H1 (cell line): ENCODE results near the gene SLC1A4. TPM values are rescaled to one million over a fixed set of nuclear protein-coding genes. Genes with fewer than 3 reads are reported as not detected.

Experiments used
- CTCF ChIA-PET: fragments of 300-600 bp; sonication (Branson Sonifier 250); formaldehyde crosslinking; loops from one replicate; lab custom pipeline; 2021; ENCODE audit not compliant: partially characterized antibody; lab: Charles Lee
- POLR2A ChIA-PET: fragments of 300-600 bp; sonication (Branson Sonifier 250); formaldehyde crosslinking; loops from one replicate; lab custom pipeline; 2021; ENCODE audit warnings: inconsistent platforms; ENCODE audit not compliant: partially characterized antibody; lab: Charles Lee
- DNase-seq, 2 experiments: peaks; one replicate each; pipeline versions ENCODE4 v3.0.0 to v3.0.0-alpha.2; 2010 to 2022; ENCODE audit warnings: low spot score in 2 of 2, low read depth in 1 of 2, mixed read lengths in 1 of 2
- FAIRE-seq: peaks from 2 replicates; lab custom pipeline; 2011; peaks lifted over from hg19 to GRCh38; lab: Jason Lieb, UNC
- H2AFZ ChIP-seq: 2 replicates; pipeline ENCODE4 v1.8.1; 2012; ENCODE audit warnings: low read length, inconsistent platforms
- H2AK5ac ChIP-seq: 2 replicates; pipeline ENCODE4 v1.6.1; 2013; ENCODE audit warnings: low read depth, low read length
- H2BK120ac ChIP-seq: replicated peaks from 2 replicates; pipeline ENCODE3; 2013; ENCODE audit warnings: low read depth, low read length, inconsistent platforms
- H2BK12ac ChIP-seq: 2 replicates; pipeline ENCODE4 v1.6.1; 2013; ENCODE audit warnings: low read depth, low read length
- H2BK15ac ChIP-seq: 2 replicates; pipeline ENCODE4 v1.6.1; 2013; ENCODE audit warnings: low read length
- H2BK20ac ChIP-seq: 2 replicates; pipeline ENCODE4 v1.6.1; 2013; ENCODE audit warnings: low read length
- H2BK5ac ChIP-seq: 2 replicates; pipeline ENCODE4 v1.6.1; 2013; ENCODE audit warnings: low read depth, low read length
- H3K14ac ChIP-seq: 2 replicates; pipeline ENCODE4 v1.6.1; 2013; ENCODE audit warnings: inconsistent platforms; ENCODE audit not compliant: insufficient read length
- H3K18ac ChIP-seq: 2 replicates; pipeline ENCODE4 v1.6.1; 2013; ENCODE audit warnings: low read length; ENCODE audit errors: extremely low read depth
- H3K23ac ChIP-seq: 2 replicates; pipeline ENCODE4 v1.6.1; 2013; ENCODE audit warnings: inconsistent platforms; ENCODE audit not compliant: insufficient read length
- H3K23me2 ChIP-seq: 2 replicates; pipeline ENCODE4 v1.6.1; 2013; ENCODE audit warnings: low read depth, low read length
- H3K27ac ChIP-seq: 2 replicates; pipeline ENCODE4 v1.6.1; 2011; ENCODE audit warnings: low read depth, low read length, inconsistent platforms
- H3K27me3 ChIP-seq, 4 experiments: replicated peaks in 1 of 4; 1 replicate in 1 of 4; 2 replicates in 3 of 4; pipeline versions ENCODE4 v1.6.1 to v1.8.1; 2011 to 2013; ENCODE audit warnings: low read length in 3 of 4, mild to moderate bottlenecking in 3 of 4, inconsistent platforms in 2 of 4, mixed read lengths in 2 of 4, moderate library complexity in 1 of 4; ENCODE audit not compliant: control insufficient read depth in 3 of 4, insufficient read depth in 3 of 4; ENCODE audit errors: extremely low read depth in 1 of 4
- H3K36me3 ChIP-seq, 4 experiments: 2 replicates each; pipeline versions ENCODE4 v1.6.1 to v1.8.1; 2011 to 2013; ENCODE audit warnings: mild to moderate bottlenecking in 4 of 4, low read length in 3 of 4, moderate library complexity in 2 of 4, control low read depth in 1 of 4, inconsistent platforms in 1 of 4; ENCODE audit not compliant: insufficient read depth in 4 of 4, control insufficient read depth in 2 of 4
- H3K4ac ChIP-seq: replicated peaks from 2 replicates; pipeline ENCODE3; 2013; ENCODE audit warnings: low read length, low read depth, mixed read lengths, inconsistent platforms; ENCODE audit not compliant: insufficient read length
- H3K4me1 ChIP-seq, 4 experiments: replicated peaks in 1 of 4; 1 replicate in 1 of 4; 2 replicates in 3 of 4; pipeline versions ENCODE4 v1.6.1 to v1.8.1; 2011 to 2013; ENCODE audit warnings: low read length in 3 of 4, inconsistent platforms in 2 of 4, mixed read lengths in 1 of 4; ENCODE audit not compliant: insufficient read depth in 4 of 4, control insufficient read depth in 3 of 4
- H3K4me2 ChIP-seq, 2 experiments: 2 replicates each; pipeline versions ENCODE4 v1.6.1 to v1.8.1; 2011 to 2013; ENCODE audit warnings: low read depth in 2 of 2, low read length in 2 of 2, control low read depth in 1 of 2, inconsistent platforms in 1 of 2, mild to moderate bottlenecking in 1 of 2; ENCODE audit not compliant: insufficient read depth in 1 of 2
- H3K4me3 ChIP-seq, 4 experiments: fragments of 200-600, 300-600 bp in 1 of 4; sonication (generic), shearing (Covaris generic), sonication (Bioruptor Twin) in 1 of 4; 2 replicates each; pipeline versions ENCODE4 v1.5.1 to v1.8.1; 2011 to 2016; ENCODE audit warnings: low read length in 4 of 4, low read depth in 3 of 4, control low read depth in 2 of 4, inconsistent platforms in 2 of 4, mild to moderate bottlenecking in 2 of 4, mixed read lengths in 1 of 4, moderate library complexity in 1 of 4; ENCODE audit not compliant: insufficient read depth in 2 of 4; ENCODE audit errors: extremely low read depth in 1 of 4
- H3K56ac ChIP-seq: replicated peaks from 2 replicates; pipeline ENCODE3; 2013; ENCODE audit warnings: low read depth, mild to moderate bottlenecking, mixed read lengths, low read length, inconsistent platforms; ENCODE audit not compliant: insufficient read length
- H3K79me1 ChIP-seq: 2 replicates; pipeline ENCODE4 v1.6.1; 2013; ENCODE audit warnings: low read depth, low read length, control low read depth
- H3K79me2 ChIP-seq, 2 experiments: 2 replicates each; pipeline versions ENCODE4 v1.6.1 to v1.8.1; 2012 to 2013; ENCODE audit warnings: low read length in 2 of 2, mild to moderate bottlenecking in 2 of 2, inconsistent platforms in 1 of 2; ENCODE audit not compliant: insufficient read depth in 2 of 2, control insufficient read depth in 1 of 2
- H3K9ac ChIP-seq, 4 experiments: replicated peaks in 1 of 4; 1 replicate in 1 of 4; 2 replicates in 3 of 4; pipeline versions ENCODE4 v1.6.1 to v1.8.1; 2011 to 2013; ENCODE audit warnings: low read depth in 3 of 4, low read length in 3 of 4, control low read depth in 2 of 4, mild to moderate bottlenecking in 2 of 4, moderate library complexity in 2 of 4, inconsistent platforms in 1 of 4; ENCODE audit errors: extremely low read depth in 1 of 4
- H3K9me3 ChIP-seq, 2 experiments: 2 replicates each; pipeline versions ENCODE4 v1.6.1 to v1.8.1; 2012 to 2013; ENCODE audit warnings: mild to moderate bottlenecking in 2 of 2, moderate library complexity in 2 of 2, control low read depth in 1 of 2, inconsistent platforms in 1 of 2, low read depth in 1 of 2, low read length in 1 of 2, mixed read lengths in 1 of 2; ENCODE audit not compliant: insufficient read depth in 2 of 2
- H4K20me1 ChIP-seq, 2 experiments: replicated peaks in 1 of 2; 2 replicates each; pipeline versions ENCODE3 to v1.8.1; 2011 to 2013; ENCODE audit warnings: inconsistent platforms in 2 of 2, low read length in 2 of 2, mild to moderate bottlenecking in 1 of 2; ENCODE audit not compliant: insufficient read depth in 2 of 2, control insufficient read depth in 1 of 2
- H4K5ac ChIP-seq: 2 replicates; pipeline ENCODE4 v1.6.1; 2013; ENCODE audit warnings: low read length, low read depth, mixed read lengths, inconsistent platforms; ENCODE audit not compliant: insufficient read length
- H4K8ac ChIP-seq: 2 replicates; pipeline ENCODE4 v1.8.0; 2013; ENCODE audit warnings: mild to moderate bottlenecking, moderate library complexity, low read length, inconsistent platforms; ENCODE audit not compliant: insufficient read depth; ENCODE audit errors: extremely low read depth
- H4K91ac ChIP-seq: replicated peaks from 2 replicates; pipeline ENCODE3; 2013; ENCODE audit warnings: low read length, mixed read lengths, inconsistent platforms; ENCODE audit not compliant: insufficient read length
- ASH2L ChIP-seq: fragments of 200-600, 300-600 bp; sonication (generic); IDR thresholded peaks from one replicate; pipeline ENCODE4 v1.7.1; 2017; ENCODE audit warnings: low read length
- FOSL1 ChIP-seq: IDR thresholded peaks from 2 replicates; pipeline ENCODE4 v1.6.1; 2011; ENCODE audit warnings: mild to moderate bottlenecking, low read depth, low read length, moderate library complexity; ENCODE audit not compliant: insufficient read depth
- SP2 ChIP-seq: IDR thresholded peaks from 2 replicates; pipeline ENCODE4 v1.6.1; 2012; ENCODE audit warnings: mild to moderate bottlenecking, low read length, inconsistent platforms
- TAF7 ChIP-seq: optimal IDR thresholded peaks from 2 replicates; pipeline ENCODE3; 2011; ENCODE audit warnings: low read depth, mild to moderate bottlenecking, inconsistent platforms, low read length, moderate library complexity, borderline replicate concordance
- ZNF274 ChIP-seq: IDR thresholded peaks from 2 replicates; pipeline ENCODE4 v1.7.0; 2012; ENCODE audit warnings: low read length, borderline replicate concordance; ENCODE audit errors: extremely low read depth
- WGBS, 2 experiments: shearing (Covaris generic) in 1 of 2; methylation state at CpG; one replicate each; pipeline versions ENCODE4 v1.1.6 to v1.1.7; 2013 to 2015; ENCODE audit warnings: low lambda C conversion rate in 2 of 2, mixed read lengths in 2 of 2, inconsistent platforms in 1 of 2, low coverage in 1 of 2, missing lambda C conversion rate in 1 of 2; ENCODE audit not compliant: insufficient replicate concordance in 2 of 2, insufficient coverage in 1 of 2, insufficient read length in 1 of 2; ENCODE audit errors: extremely low coverage in 1 of 2, missing lambda C conversion rate in 1 of 2; 5-methylcytosine and 5-hydroxymethylcytosine counted together
- polyA plus RNA-seq, 7 experiments: library from polyadenylated mRNA; depleted of rRNA in 3 of 7; stranded (reverse) in 5 of 7; unstranded in 2 of 7; fragments of >200 nt in 5 of 7; fragments of 200-250 nt in 2 of 7; gene quantifications; 1 replicate in 5 of 7; 2 replicates in 1 of 7; 4 replicates in 1 of 7; pipeline versions ENCODE4 v1.2.1 to v1.2.3, GENCODE V29; 2011 to 2013; ENCODE audit warnings: missing spikeins in 2 of 7, mixed read lengths in 2 of 7
- total RNA-seq: library from RNA; stranded (reverse); fragmentation: NEBNext Ultra II Directional; extraction: Animal tissue kit (Norgen Biotek cat#: 25700); gene quantifications from 2 replicates; pipeline ENCODE4 v1.2.1, GENCODE V29; 2021

Gene SLC1A4
- total and polyA plus RNA-seq, 2 of the 8 experiments (the other 6 are each of a cell fraction or from before 2014, with no cell fraction given), result 0.44 to 0.86 TPM

- POLR2A ChIA-PET, result no interaction called here
- no peak overlapping the region for H3K4ac ChIP-seq
- no peaks in the 10 kb centered on the region for H3K27me3 ChIP-seq
- DNase-seq (no peak), FAIRE-seq (no peak)
- no peak overlapping the region for H2AFZ ChIP-seq
- H3K18ac ChIP-seq, result no peak overlapping the region
- no peak overlapping the region for H2BK12ac ChIP-seq
- no peak overlapping the region for H2AK5ac ChIP-seq
- H3K79me1 ChIP-seq, result no peaks in the 10 kb centered on the region
- H3K23me2 ChIP-seq, result no peaks in the 10 kb centered on the region
- no peak overlapping the region for H2BK120ac ChIP-seq
- H4K20me1 ChIP-seq, result no peaks in the 10 kb centered on the region
- no peak overlapping the region for H3K23ac ChIP-seq
- H4K8ac ChIP-seq, result no peak overlapping the region
- no peaks in the 10 kb centered on the region for H3K9me3 ChIP-seq
- H3K9ac ChIP-seq, result no peak overlapping the region
- H2BK20ac ChIP-seq, result no peak overlapping the region
- H3K4me2 ChIP-seq, result no peak overlapping the region
- no peak overlapping the region for H4K5ac ChIP-seq
- no peaks in the 10 kb centered on the region for H3K4me1 ChIP-seq
- no peak overlapping the region for H3K56ac ChIP-seq
- WGBS, 2 experiments, result 88% methylated on average over 2 of the region's 2 CpGs; no CpG with 5 or more reads in 1 of the 2 experiments
- H3K36me3 ChIP-seq, result no peaks in the 10 kb centered on the region
- H3K79me2 ChIP-seq, result no peaks in the 10 kb centered on the region
- no peak overlapping the region for H2BK15ac ChIP-seq
- no peak overlapping the region for H2BK5ac ChIP-seq
- H3K14ac ChIP-seq, result no peak overlapping the region
- CTCF ChIA-PET, result no interaction called here
- no peak overlapping the region for H4K91ac ChIP-seq
- no peak for TF ChIP-seq ASH2L
- TF ChIP-seq TAF7, result no peak
- no peak for TF ChIP-seq SP2
- TF ChIP-seq ZNF274, result no peak
- no peak for TF ChIP-seq FOSL1
- H3K4me3 ChIP-seq, result no peak overlapping the region
- no peak overlapping the region for H3K27ac ChIP-seq
Observed at GRCh38 chr2:64960819-64961218, 28.4 kb upstream of the SLC1A4 start.
